Tongue (tissue), 2 donors: ENCODE measurements around the gene FEV. TPM values are rescaled to one million over a fixed set of nuclear protein-coding genes. Genes with fewer than 3 reads are reported as not detected.
A peak's percentile ranks its signal among the peaks of the same experiment; 100 is the strongest.

ENCODE experiments used
- DNase-seq: peaks from one replicate; pipeline ENCODE4 v3.0.0-alpha.2; 2015
- total RNA-seq: library from RNA; depleted of rRNA; stranded (reverse); fragments of >200 nt; gene quantifications from one replicate; pipeline ENCODE4 v1.2.3, GENCODE V29; 2014

The FEV gene
- total RNA-seq, 1 donor from 2014 or later, result not detected

GRCh38 chr2:218993345-218994315 lies 8.6 kb upstream of the FEV start, which contains the start of gene CRYBA2:
TSS of gene CRYBA2 (minus strand) at chr2:218993422. CDS start at chr2:218993176, 246 bp downstream.
- DNase-seq, result no peak

DNA sequence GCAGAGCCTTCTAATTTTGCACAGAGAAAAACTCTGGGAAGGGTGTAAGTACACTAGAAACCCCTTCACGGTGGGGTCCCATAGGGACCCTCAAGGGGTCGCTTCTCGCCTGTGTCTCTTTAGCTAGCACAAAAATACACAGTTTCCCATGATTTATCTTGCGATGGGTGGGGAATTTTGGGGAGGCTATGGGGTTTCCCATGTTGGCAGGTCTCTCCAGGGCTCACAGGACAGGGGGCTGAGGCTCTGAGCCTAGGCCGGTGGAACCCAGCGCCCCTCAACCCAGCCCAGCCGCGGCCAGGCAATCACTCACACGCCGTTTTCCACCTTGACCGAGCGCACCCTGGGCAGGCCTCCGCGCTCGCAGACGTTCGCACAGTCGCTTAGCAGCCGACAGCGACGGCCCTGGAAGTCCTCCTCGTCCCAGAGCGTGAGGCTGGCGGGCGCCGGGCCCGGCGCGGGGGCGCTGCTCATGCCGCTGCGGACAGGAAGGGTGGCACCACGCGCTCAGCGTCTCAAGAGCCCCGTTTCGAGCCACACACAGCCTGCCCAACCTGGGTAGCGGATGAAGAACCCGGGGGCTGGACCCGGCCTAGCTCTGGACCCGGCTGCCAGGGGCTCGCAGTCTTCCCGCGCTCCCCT lies 7.8 kb upstream of the FEV start:
- no peak for DNase-seq

- no peak for DNase-seq
These were observed 7.2 kb upstream of the FEV start for GRCh38 chr2:218992196-218992595.

DNA sequence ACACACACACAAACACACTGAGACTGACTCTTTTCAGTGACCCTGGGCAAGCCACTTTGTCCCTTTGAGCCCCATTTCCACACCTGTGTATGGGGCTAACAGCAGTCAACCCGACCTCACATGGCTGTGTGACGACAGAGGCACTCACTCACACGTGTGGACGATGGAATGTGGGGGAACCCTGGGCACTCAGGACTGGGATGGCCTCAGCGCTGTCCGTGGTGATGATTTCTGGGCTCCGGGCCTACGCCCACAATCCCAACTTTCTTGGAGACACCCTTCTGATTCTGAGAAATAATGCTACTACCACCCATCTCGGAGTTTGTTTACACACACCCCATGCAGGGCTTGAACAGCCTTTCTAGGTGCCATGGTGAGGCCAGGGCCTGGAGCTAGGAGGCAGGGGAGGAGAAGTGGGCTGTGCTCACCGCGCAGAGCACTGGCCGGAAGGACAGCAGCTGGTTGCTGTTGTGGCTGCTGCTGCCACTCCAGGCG lies 6.7 kb upstream of the FEV start:
- DNase-seq, result peak; percentile 38

DNA sequence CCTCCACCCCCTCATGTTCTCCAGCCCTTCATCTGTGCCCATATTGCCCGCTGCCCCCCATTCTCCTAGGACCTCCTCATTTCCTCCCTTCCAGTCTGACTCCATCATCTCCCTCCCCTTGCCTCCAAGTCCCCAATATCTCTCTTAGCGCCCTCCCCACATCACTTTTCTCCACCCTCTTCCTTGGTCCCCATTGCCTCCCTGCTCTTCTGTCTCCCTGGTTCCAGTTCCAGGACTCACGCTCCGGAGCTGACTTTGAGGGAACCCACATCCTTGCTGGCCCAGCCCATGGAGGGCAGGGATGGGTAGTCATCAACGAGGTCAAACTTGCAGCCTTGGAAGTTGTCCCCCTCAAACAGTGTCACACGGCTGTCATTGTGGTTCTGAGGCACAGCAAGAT lies 5.6 kb upstream of the FEV start:
- DNase-seq, result no peak

DNA sequence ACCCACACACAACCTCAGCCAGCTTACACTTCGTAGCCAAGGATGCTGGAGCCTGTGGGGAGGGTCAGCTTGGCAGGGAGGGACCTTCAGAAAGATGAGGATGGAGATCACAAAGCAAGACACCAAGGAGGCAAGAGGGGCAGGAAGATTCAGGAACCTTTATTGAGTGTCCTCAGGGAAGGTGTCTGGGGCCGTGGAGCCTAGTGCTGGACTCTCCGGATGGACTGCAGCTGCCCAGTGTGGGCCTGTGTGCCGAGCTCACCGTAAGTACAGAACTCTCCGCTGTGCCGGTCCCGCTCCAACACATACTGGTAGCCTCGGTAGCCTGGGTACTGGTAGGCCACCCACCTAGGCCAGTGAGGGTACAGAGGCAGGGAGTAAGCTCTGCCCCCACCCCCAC lies 5.1 kb upstream of the FEV start:
- no peak for DNase-seq

- no peak for DNase-seq
These were observed 3.7 kb upstream of the FEV start for GRCh38 chr2:218988650-218989049.

- DNase-seq, result no peak
These were observed 3.2 kb upstream of the FEV start for GRCh38 chr2:218988164-218988563.

GRCh38 chr2:218986148-218986761 lies 1.3 kb upstream of the FEV start:
- DNase-seq, result no peak

DNA sequence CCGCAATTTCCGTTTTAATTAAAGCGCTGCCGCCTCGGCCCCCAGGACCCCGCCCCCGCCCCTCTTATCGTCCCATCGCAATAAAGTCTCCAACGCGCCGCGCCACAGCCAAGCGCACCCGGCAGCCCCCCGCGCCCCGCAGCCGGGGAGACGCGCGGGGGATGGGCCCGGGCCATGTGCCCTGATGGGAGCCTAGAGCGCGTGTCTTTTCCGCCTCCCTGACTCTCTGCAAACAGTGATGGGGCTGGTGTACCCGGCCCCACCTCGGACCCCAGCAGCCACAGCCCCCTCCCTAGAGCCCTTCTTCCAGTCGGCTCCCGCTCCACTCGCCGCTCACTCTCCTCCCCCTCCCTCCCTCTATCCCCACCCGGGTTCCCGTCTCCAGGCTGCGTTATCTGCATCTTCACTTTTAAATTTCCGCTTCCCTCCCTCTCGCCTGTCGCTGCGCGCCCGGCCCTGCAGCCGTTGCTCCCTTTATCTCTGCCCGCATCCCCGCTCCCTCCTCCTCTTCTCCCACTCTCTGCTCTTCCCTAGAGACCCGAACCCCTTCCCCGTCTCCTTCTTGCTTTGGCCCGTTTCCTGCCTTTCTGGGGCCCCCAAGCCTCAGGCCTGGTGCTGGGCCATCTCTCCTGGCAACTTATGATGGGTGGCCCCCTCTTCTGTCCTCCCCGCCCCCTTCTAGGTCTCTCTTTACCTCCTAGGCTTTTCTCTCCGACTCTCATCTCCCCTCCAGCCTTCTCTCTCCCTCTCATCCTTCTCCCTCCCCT lies 524 bp upstream of the FEV start:
- DNase-seq, result no peak

DNA sequence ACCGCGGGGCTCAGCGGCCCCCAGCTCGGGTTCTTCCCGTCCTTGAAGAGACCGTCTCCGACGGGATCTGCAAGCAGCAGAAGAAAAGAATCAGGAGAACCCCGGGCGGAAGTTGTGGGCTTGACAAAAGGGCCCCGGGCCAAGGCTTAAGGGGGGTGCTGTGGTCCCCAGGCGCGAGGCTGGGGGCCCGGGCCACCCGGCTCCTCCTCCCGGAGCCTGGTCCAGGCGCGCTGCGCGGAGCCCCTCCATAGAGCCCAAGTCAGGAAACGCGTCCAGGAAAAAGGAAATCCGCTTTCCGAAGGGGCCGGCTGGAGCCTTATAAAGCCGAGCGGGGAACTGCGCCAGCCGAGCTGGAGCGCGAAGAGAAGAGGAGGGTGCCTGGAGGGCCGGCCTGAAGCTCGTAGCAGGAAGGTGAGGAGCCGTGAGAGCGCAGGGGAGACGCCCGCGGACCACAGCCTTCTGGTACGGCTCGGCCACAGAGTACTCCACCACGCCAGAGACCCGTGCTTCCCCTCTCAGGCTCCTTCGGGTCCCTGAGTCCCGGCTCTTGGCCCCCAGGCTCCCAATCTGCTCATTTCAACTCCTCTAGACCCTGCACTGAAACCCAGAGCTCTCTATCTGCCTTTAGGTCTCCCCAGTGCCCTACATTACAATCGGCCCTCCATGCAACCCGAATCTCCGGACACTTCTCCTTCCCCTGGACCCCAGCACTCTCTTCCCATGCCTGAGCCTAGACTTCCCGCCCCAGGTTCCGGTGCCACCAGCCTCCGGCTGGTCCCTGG lies 554 bp downstream of the FEV start:
- DNase-seq, result peak; percentile 56

DNA sequence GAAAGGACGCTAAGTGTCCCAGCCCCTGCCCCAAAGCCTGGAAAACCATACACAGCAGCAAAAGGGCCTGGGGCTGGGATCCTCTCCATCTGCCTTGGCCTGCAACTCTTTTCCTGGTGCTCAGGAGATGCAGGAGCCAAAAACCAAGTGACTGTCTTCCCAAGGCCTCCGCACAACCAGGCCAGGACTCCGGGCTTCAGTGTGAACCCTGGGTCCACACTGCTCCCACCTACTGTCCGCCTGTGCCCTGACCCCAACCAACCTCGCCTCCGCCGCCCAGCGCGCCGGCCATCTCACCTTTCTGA lies 1.1 kb downstream of the FEV start:
- DNase-seq, result no peak

- DNase-seq, result no peak
These were observed 1.6 kb downstream of the FEV start for GRCh38 chr2:218983263-218983933.

- DNase-seq, result no peak
These were observed 2.3 kb downstream of the FEV start for GRCh38 chr2:218982586-218983262.

GRCh38 chr2:218981881-218982585 lies 3.0 kb downstream of the FEV start:
- DNase-seq, result peak; percentile 52

DNA sequence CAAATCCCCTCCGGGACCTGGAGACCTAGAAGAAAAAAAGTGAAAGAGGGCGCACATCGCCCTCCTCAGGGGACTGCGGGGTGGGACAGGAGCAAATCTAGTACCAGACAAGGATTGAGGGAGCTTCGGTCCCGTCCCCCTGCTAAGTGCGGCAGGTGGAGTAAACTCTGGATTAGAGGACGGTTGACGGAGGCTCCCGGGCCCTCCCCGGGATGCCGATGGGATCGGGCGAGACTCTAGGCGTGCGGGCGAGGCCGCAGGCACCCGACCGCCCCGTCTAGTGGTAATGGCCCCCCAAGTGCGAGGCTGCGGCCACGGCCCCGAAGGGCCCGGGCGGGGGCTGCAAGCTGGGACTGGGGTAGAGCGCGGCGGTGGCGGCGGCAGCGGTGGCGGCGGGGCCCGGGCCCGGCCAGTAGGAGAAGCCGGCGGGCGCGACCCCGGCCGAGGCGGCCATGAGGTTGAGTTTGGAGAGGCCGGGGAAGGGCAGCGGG lies 3.5 kb downstream of the FEV start:
- DNase-seq, result no peak

GRCh38 chr2:218980735-218981389 lies 4.1 kb downstream of the FEV start:
- DNase-seq, result no peak

GRCh38 chr2:218979846-218980734 lies 4.9 kb downstream of the FEV start:
- DNase-seq, result peak; percentile 88
